ENCODE measurements around the gene KIAA0232.

GRCh38 chr4:6878451-6879059 is 96.0 kb downstream of the KIAA0232 start:
- TF ChIP-seq POLR2A (IDR thresholded peaks at IDR 0.05; ENCODE audit: control extremely low read depth in 1 of 2, low read depth in 2 of 2, low read length in 2 of 2) = no peak
- TF ChIP-seq SIN3A (conservative IDR thresholded peaks at IDR 0.05 in 1 of 2, IDR thresholded peaks at IDR 0.05 in 1 of 2; ENCODE audit: low read depth in 1 of 2, low read length in 2 of 2) = no peak
- TF ChIP-seq TAF1 (IDR thresholded peaks at IDR 0.05; ENCODE audit: low read depth, low read length) = no peak
- TF ChIP-seq RFX5 (IDR thresholded peaks at IDR 0.05; ENCODE audit: borderline replicate concordance, low read depth, low read length) = no peak
- no peak for TF ChIP-seq CTCF (IDR thresholded peaks at IDR 0.05; ENCODE audit: control extremely low read depth in 1 of 3, insufficient read depth in 1 of 3, low read depth in 1 of 3, low read length in 3 of 3)
- no peak for TF ChIP-seq ATF3 (IDR thresholded peaks at IDR 0.05; ENCODE audit: insufficient read depth, low read depth, low read length)
- TF ChIP-seq, protein P1, sequence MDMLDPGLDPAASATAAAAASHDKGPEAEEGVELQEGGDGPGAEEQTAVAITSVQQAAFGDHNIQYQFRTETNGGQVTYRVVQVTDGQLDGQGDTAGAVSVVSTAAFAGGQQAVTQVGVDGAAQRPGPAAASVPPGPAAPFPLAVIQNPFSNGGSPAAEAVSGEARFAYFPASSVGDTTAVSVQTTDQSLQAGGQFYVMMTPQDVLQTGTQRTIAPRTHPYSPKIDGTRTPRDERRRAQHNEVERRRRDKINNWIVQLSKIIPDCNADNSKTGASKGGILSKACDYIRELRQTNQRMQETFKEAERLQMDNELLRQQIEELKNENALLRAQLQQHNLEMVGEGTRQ (IDR thresholded peaks at IDR 0.05; ENCODE audit: low read length) = no peak
- TF ChIP-seq ATF2 (IDR thresholded peaks at IDR 0.05; ENCODE audit: low read length) = no peak
- TF ChIP-seq PHF8 (conservative IDR thresholded peaks at IDR 0.05; ENCODE audit: low read depth, low read length) = no peak
- TF ChIP-seq CHD2 (IDR thresholded peaks at IDR 0.05; ENCODE audit: low read length) = no peak
- no peak for TF ChIP-seq EZH2 (IDR thresholded peaks at IDR 0.05; ENCODE audit: low read depth, low read length, severe bottlenecking)
- TF ChIP-seq EP300 (IDR thresholded peaks at IDR 0.05; ENCODE audit: borderline replicate concordance in 1 of 2, low read depth in 2 of 2, low read length in 2 of 2) = no peak

Measured in H1 (cell line).